ENCODE data around the gene SLC26A11. TPM values are rescaled to one million over a fixed set of nuclear protein-coding genes. Genes with fewer than 3 reads are reported as not detected.

The SLC26A11 gene
- total RNA-seq, 1 donor: 12.2 TPM

DNA sequence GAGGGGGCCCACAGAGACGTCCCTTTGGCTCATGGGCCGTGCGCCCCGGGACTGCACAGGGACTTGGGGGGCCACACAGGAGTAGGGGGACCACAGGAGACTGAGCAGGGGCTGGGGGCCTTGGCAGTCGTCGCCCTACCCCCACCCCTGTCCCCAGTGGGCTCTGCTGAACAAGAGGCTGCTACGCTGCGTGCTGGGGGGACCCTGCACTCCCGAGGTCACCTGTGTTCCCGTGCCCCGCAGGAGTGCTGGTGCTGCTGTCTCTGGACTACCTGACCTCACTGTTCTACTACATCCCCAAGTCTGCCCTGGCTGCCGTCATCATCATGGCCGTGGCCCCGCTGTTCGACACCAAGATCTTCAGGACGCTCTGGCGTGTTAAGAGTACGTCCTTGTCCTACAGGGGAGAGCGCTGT lies 26.0 kb downstream of the SLC26A11 start:
- TF ChIP-seq, protein P1, sequence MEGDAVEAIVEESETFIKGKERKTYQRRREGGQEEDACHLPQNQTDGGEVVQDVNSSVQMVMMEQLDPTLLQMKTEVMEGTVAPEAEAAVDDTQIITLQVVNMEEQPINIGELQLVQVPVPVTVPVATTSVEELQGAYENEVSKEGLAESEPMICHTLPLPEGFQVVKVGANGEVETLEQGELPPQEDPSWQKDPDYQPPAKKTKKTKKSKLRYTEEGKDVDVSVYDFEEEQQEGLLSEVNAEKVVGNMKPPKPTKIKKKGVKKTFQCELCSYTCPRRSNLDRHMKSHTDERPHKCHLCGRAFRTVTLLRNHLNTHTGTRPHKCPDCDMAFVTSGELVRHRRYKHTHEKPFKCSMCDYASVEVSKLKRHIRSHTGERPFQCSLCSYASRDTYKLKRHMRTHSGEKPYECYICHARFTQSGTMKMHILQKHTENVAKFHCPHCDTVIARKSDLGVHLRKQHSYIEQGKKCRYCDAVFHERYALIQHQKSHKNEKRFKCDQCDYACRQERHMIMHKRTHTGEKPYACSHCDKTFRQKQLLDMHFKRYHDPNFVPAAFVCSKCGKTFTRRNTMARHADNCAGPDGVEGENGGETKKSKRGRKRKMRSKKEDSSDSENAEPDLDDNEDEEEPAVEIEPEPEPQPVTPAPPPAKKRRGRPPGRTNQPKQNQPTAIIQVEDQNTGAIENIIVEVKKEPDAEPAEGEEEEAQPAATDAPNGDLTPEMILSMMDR (IDR thresholded peaks at IDR 0.05; ENCODE audit: insufficient read depth, low read length): no peak
- no peak for DNase-seq (ENCODE audit: low read depth)
- H3K4me3 ChIP-seq (ENCODE audit: low read depth, low read length): no peak overlapping the region

DNA sequence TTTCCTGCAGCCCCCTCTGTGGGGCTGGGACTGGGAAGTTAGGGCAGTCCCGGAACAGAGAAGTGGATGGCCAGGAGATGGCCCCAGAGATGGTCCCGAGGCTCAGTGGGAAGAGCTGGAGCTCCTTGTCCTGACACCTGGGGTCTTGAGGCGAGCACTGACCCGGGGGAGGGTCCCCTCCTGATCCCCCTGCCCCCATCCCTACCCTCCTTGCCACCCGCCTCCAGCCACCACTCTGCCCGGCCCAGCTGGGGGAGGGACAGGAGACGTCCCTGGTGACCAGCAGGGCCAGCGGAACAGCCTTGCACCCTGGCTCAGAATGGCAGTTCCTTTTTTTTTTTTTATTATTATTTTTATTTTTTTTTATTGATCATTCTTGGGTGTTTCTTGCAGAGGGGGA lies 26.5 kb downstream of the SLC26A11 start:
- no peak overlapping the region for H3K4me3 ChIP-seq (ENCODE audit: low read depth, low read length)
- DNase-seq (ENCODE audit: low read depth): no peak
- TF ChIP-seq, protein P1 (IDR thresholded peaks at IDR 0.05; ENCODE audit: insufficient read depth, low read length): no peak

DNA sequence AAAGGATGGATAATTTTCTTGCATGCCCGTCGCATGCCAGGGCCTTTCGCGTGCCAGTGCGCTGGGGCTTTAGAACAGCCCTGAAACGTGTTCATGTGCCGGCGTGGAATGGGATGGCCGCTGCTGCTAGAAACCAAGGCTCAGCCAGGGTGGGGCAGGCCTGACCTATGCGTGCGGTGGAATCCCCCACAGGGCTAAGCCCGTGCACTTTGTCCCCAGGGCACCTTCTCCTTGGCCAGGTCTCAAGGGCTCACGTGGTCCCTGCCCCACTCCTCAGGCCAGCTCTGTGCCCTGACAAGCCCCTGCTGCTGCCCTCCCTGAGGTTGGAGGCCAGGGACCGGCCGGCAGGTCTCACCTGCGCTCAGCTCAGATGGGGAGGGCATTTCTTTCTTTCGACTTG lies 27.3 kb downstream of the SLC26A11 start:
- H3K4me3 ChIP-seq (ENCODE audit: low read depth, low read length): no peak overlapping the region

DNA sequence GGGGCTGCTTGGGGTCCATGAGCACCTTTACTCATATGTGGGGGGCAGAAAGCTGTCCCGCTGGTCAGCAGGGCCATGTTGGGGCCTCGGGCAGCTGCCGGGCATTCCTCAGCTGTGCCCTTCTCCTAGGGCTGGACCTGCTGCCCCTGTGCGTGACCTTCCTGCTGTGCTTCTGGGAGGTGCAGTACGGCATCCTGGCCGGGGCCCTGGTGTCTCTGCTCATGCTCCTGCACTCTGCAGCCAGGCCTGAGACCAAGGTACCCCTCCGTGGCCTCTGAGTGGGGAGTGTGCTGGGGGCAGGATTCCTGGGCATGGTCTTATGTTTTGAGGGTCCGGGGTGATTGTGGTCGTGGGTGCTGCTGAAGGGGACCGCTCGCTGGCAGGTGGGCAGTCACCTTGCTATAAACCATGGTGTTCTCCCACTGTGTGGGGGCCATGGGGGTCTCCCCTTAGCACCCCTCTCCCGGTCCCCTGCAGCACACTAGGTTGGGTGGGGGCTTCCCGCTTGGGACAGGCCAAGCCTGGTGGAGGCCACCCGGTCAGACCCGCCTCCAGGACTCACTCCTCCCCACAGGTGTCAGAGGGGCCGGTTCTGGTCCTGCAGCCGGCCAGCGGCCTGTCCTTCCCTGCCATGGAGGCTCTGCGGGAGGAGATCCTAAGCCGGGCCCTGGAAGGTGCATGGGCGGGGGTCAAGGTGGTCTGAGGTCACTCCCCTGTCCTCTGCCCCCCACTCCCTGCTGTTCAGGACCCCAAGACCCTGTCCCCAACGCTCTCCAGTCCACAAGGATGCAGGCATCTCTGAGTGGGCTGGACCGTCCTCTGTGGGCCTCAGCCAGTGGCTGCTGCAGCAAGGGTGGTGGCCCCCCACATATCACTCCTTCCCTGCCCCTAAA lies 28.0 kb downstream of the SLC26A11 start:
- DNase-seq (ENCODE audit: low read depth): no peak
- TF ChIP-seq, protein P1 (IDR thresholded peaks at IDR 0.05; ENCODE audit: insufficient read depth, low read length): no peak
- no peak overlapping the region for H3K4me3 ChIP-seq (ENCODE audit: low read depth, low read length)

More for the DNA sequence above, 27.3 kb downstream of the SLC26A11 start:
- TF ChIP-seq, protein P1 (IDR thresholded peaks at IDR 0.05; ENCODE audit: insufficient read depth, low read length): no peak
- no peak for DNase-seq (ENCODE audit: low read depth)

DNA sequence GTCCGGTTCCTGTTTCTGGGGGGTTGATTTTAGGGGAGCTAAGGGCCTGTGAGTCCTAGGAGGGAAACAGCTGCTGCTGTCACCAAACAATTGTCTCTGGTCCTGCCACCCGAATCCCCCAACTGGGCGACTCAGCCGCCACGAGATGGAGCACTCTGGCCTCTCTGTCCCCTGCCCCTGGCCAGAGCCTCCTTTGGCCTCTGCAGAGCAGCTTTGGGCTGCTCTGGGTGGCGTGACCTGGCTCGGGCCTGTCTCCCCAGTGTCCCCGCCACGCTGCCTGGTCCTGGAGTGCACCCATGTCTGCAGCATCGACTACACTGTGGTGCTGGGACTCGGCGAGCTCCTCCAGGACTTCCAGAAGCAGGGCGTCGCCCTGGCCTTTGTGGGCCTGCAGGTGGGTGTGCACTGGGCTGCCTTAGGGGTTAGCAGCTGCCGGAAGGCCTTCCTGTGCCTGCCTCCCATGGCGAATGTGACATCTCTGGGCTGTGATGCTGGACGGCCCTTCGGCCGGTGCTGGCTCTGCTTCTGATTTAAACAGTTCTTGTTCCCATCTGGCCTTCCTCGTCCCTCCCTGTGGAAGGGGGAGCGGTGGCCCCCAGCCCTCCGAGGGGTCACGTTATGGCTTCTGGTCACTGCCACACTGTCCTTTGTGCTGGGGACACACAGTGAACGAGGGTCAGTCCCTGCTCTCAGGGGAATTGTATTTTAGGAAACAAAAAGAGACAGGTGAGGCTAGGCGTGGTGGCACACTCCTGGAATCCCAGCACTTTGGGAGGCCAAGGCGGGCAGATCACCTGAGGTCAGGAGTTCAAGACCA lies 28.9 kb downstream of the SLC26A11 start:
- no peak overlapping the region for H3K4me3 ChIP-seq (ENCODE audit: low read depth, low read length)
- no peak for DNase-seq (ENCODE audit: low read depth)
- TF ChIP-seq, protein P1 (IDR thresholded peaks at IDR 0.05; ENCODE audit: insufficient read depth, low read length): no peak

DNA sequence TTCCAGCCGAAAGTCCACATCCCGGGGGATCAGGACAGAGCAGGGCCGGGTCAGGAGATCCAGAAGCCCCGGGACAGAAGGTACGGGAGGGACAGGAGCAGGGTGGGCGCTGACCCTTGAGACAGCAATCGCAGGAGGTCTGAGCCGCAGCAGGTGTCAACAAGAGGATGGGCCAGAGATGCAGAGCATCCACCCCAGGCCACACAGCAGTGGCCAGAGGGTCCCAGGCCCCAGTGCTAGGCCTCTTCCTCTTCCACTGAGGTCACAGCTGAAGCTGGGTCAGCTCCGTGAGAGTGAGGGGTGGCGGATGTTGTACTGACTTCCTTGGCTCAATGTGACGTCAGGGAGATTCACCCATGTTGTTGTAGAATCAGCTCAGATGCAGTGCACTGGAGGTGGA lies 31.7 kb downstream of the SLC26A11 start:
- TF ChIP-seq, protein P1 (IDR thresholded peaks at IDR 0.05; ENCODE audit: insufficient read depth, low read length): no peak

More for the DNA sequence above, 31.7 kb downstream of the SLC26A11 start:
- no peak for DNase-seq (ENCODE audit: low read depth)
- H3K4me3 ChIP-seq (ENCODE audit: low read depth, low read length): no peak overlapping the region
